Mesodermal cell (in vitro differentiated cells): ENCODE results near the gene FBF1.

Source experiments
- H3K27ac ChIP-seq: 2 replicates; pipeline ENCODE4 v1.7.0; 2013; ENCODE audit warnings: mild to moderate bottlenecking, low read depth, low read length, moderate library complexity; ENCODE audit not compliant: severe bottlenecking
- H3K36me3 ChIP-seq: 2 replicates; pipeline ENCODE4 v1.7.1; 2013; ENCODE audit warnings: mild to moderate bottlenecking, low read length, moderate library complexity; ENCODE audit not compliant: control insufficient read depth, insufficient read depth
- H3K4me1 ChIP-seq: one replicate; pipeline ENCODE4 v1.7.1; 2013; ENCODE audit warnings: mild to moderate bottlenecking, low read length; ENCODE audit not compliant: insufficient read depth, control insufficient read depth, poor library complexity, severe bottlenecking
- H3K4me3 ChIP-seq: 2 replicates; pipeline ENCODE4 v1.7.0; 2013; ENCODE audit warnings: low read length, control low read depth, mild to moderate bottlenecking; ENCODE audit not compliant: insufficient read depth, poor library complexity, severe bottlenecking; ENCODE audit errors: extremely low read depth
- H3K9me3 ChIP-seq: 2 replicates; pipeline ENCODE4 v1.7.1; 2013; ENCODE audit warnings: mild to moderate bottlenecking, low read length, moderate library complexity; ENCODE audit not compliant: control insufficient read depth
- WGBS, 2 experiments: methylation state at CpG; one replicate each; pipeline ENCODE4 v1.1.5; 2013; ENCODE audit warnings: missing lambda C conversion rate in 2 of 2; ENCODE audit not compliant: insufficient coverage in 2 of 2; 5-methylcytosine and 5-hydroxymethylcytosine counted together

The FBF1 gene

DNA sequence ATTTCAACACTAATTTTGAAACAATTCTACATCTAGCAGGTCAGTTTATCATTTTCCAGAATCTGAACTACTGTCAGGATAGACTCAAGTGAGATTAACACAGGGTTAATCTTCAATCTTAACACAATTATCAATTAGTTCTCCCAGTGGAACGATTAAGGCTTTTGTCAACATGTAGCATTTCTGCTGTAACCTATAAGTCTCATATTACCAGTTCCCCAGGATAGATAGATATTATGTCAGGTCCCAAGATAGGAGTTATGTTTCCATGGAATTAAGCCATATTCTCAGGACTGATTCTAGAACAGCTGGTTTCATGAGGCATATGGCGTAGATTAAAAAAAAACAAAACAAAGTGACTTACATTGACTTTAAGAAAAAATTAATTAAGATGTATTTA lies 4.4 kb upstream of the FBF1 start:
- Histone ChIP-seq H3K36me3 (peaks cover 67% of the 10 kb centered on the region), H3K9me3 (no peaks in the 10 kb centered on the region), H3K4me1 (peaks cover 5% of the 10 kb centered on the region), H3K4me3 (no peak overlapping the region), H3K27ac (no peak overlapping the region)
- no CpG with 5 or more reads among the region's 2 CpGs for WGBS, 2 experiments

DNA sequence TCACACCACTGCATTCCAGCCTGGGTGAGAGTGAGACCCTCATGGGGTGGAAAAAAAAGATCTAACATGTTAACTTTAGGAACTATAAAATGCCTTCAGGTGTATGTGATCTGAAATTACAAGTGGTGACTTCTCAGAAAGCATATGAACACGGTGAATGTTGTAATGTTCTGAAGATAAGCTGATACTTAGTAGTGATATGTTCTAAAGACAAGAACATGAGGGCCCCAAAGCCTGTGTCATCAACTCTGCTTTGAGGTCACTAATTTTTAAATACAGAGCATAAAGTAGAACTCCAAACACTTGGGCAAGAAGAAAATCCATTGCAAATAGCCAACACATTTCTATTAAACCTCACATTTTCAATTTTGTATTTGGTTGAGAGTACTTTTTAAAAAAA lies 2.6 kb upstream of the FBF1 start:
- 80 to 100% methylated on average over 1 of the region's 1 CpG for WGBS, 2 experiments
- H3K4me3 ChIP-seq, result no peak overlapping the region
- H3K27ac ChIP-seq, result no peak overlapping the region
- H3K9me3 ChIP-seq, result no peaks in the 10 kb centered on the region
- peaks cover 5% of the 10 kb centered on the region for H3K4me1 ChIP-seq
- peaks cover 50% of the 10 kb centered on the region for H3K36me3 ChIP-seq

DNA sequence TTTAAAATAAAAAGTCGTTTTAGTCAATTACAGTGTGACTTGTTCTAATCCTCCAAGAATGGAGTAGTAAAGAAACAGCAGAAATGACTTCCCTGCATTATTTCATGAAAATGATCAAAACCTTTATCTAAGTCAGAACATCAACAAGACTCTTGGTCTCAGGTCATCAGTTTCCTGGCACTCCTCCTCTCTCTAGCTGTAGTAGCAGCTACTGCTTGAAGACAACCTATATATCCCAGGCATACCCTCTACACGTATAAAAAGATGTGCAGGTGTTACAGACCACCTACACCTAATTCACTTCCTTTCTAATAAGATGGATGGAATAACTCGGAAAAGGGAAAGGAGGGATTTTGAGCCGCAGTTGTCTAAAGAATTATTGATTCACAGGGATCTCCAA lies 1.6 kb upstream of the FBF1 start:
- peaks cover 40% of the 10 kb centered on the region for H3K36me3 ChIP-seq

DNA sequence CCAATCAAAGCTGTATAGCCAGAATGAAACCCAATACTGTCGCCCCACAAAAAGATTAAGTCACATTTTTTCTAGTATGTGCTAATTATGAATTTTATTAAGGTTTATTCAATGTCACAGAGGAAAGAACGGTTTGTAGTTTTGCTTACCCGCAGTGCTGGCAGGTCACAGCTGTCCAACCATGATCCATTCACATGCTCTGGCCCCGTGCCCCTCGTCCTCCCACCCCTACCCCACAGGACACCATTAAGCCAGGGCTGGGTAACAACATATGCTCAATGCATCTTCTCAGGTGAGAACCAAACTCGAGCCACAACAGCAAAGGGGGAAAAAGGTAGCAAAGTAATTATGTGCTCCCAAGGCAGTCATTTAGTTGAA lies 589 bp upstream of the FBF1 start:
- no peak overlapping the region for H3K4me3 ChIP-seq
- no peaks in the 10 kb centered on the region for H3K9me3 ChIP-seq
- peaks cover 5% of the 10 kb centered on the region for H3K4me1 ChIP-seq
- peaks cover 30% of the 10 kb centered on the region for H3K36me3 ChIP-seq
- WGBS, 2 experiments, result 60 to 100% methylated on average over 1 to 2 of the region's 6 CpGs
- peak overlapping the region; percentile 59 for H3K27ac ChIP-seq

More for the DNA sequence above, 1.6 kb upstream of the FBF1 start:
- WGBS, 2 experiments, result 90% methylated on average over 2 of the region's 4 CpGs; no CpG with 5 or more reads in 1 of the 2 experiments
- H3K9me3 ChIP-seq, result no peaks in the 10 kb centered on the region
- H3K4me1 ChIP-seq, result peaks cover 5% of the 10 kb centered on the region
- H3K27ac ChIP-seq, result no peak overlapping the region
- no peak overlapping the region for H3K4me3 ChIP-seq

DNA sequence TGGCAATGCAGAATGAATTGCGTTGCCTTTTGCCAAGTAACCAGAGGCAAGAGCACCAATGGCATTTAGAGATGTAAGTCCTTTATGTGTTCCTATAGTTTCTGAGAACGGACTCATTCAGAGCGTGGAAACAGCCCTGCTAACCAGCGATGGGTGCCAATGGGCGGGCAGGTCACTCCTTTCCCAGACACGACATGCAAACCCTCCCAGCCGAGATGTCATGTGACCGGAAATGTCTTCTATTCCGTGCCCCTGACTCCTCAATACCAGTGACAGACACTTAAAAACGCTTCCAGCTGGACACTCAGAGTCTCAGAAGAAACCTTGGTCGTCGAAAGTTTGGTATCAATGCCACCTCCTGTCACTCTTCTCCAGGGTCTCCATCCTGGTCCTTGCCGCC lies 3.2 kb downstream of the FBF1 start:
- H3K36me3 ChIP-seq, result no peaks in the 10 kb centered on the region
- no peaks in the 10 kb centered on the region for H3K9me3 ChIP-seq
- H3K27ac ChIP-seq, result no peak overlapping the region
- WGBS, 2 experiments, result 89 to 91% methylated on average over 11 to 12 of the region's 13 CpGs
- peaks cover 5% of the 10 kb centered on the region for H3K4me1 ChIP-seq
- no peak overlapping the region for H3K4me3 ChIP-seq

DNA sequence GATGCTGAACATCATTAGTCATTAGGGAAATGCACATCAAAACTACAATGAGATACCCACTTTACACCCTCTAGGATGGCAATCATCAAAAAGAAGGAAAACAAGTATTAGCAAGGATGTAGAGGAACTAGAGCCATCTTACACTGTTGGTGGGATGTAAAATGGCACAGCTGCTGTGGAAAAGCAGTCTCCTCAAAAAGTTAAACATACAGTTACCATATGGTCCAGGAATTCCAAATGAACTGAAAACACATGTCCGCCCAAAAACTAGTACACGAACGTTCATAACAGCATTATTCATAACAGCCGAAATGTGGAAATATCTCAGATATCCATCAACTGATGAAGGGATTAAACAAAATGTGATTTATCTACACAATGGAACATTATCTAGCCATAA lies 7.0 kb downstream of the FBF1 start:
- Histone ChIP-seq H3K4me1 (no peaks in the 10 kb centered on the region), H3K27ac (no peak overlapping the region), H3K36me3 (peaks cover 3% of the 10 kb centered on the region), H3K4me3 (no peak overlapping the region), H3K9me3 (no peaks in the 10 kb centered on the region)
- 90 to 100% methylated on average over 1 to 3 of the region's 4 CpGs for WGBS, 2 experiments

DNA sequence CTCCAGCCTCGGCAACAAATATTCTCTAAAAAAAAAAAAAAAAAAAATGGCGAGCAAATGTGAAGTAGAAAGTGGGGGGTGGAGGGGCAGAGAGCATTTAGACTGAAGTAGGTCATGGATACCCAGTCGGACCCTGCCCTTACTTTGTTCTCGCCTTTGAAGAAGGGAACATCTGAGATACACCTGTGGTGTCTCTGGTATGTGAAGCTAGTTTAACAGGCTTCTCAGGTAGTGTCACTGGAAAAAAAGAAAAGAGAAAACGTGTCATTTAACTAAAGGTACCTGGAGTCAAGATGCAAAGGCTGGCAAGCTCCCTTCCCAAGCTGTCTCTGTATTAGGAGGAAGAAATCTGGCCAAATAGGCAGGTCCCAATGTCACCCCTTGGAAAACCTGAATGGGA lies 8.0 kb downstream of the FBF1 start:
- Histone ChIP-seq H3K36me3 (peaks cover 3% of the 10 kb centered on the region), H3K27ac (no peak overlapping the region), H3K9me3 (no peaks in the 10 kb centered on the region), H3K4me1 (no peaks in the 10 kb centered on the region), H3K4me3 (no peak overlapping the region)
- WGBS, 2 experiments, result 93 to 94% methylated on average over 3 of the region's 5 CpGs

DNA sequence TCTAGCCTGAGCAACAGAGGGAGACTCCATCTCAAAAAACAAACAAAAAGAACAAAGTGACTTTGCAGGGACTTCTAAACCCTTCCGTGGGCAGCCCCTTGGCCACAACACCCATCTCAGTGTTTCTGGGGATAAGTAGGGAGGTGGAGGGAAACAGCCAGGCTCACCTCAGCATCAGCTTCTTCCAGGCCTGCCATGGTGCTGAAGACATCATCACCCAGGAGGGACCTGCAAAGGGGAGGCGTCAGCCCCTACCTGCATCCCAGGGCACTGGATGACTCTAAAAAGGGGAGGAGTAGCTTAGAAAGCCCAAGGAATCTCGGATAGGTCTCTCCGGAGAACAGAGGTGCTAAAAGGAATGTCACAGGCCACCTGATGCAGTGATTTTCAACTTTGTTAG lies 9.8 kb downstream of the FBF1 start:
- 83 to 92% methylated on average over 3 of the region's 4 CpGs for WGBS, 2 experiments
- no peak overlapping the region for H3K27ac ChIP-seq
- no peak overlapping the region for H3K4me3 ChIP-seq
- H3K9me3 ChIP-seq, result no peaks in the 10 kb centered on the region
- H3K36me3 ChIP-seq, result peaks cover 3% of the 10 kb centered on the region
- H3K4me1 ChIP-seq, result no peaks in the 10 kb centered on the region

DNA sequence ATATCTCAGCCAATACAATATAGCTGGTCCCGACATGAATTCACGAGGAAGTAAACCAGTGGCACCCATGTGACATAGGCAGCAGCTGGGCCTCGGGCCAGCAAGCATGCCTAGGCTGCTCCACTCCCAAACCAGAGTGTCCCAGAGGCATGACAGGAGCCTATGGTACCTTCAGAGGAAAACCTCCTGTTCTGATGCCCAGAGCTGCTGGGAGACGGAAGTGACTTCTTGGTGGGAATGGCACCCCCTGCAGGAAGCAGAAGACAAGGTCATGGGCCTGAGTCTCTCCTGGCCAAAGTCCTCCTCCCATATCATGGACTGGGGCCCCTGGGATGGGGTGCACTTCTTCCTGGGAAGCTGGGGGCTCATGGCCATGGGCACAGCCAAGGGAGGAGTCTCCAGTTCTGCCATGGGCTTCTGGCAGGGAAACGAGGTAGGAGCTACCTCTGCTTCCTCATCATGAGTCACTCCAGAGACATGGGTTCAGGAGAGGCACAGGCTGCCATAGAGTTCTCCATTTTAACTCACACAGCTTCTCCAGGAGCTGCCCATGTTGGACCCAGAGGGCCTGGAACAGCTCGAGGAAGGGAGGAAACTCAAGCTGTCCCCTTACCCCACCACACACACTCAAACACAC lies 13.4 kb downstream of the FBF1 start:
- Histone ChIP-seq H3K9me3 (no peaks in the 10 kb centered on the region), H3K4me3 (no peak overlapping the region), H3K27ac (no peak overlapping the region), H3K36me3 (peaks cover 3% of the 10 kb centered on the region), H3K4me1 (no peaks in the 10 kb centered on the region)
- 79 to 89% methylated on average over 4 to 5 of the region's 6 CpGs for WGBS, 2 experiments

DNA sequence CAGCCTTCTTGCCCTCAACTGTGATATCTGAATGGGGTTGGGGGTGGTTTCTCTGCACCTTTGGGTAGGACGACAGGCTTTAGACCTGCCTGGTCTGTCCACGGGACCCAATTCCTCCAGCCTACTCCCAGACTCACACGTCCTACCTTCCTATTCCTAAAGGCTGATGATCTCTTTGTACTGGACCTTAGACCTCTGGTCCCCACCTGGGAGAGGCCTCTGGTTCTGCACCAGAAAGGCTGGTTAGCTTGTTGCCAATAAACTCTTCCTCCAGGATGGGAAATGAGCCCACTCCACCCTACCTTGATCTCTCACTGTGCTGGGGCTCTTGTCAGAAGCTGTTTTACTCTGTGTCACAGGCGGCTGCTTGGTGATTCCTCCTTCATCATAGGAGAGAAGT lies 14.4 kb downstream of the FBF1 start:
- 79 to 94% methylated on average over 2 of the region's 4 CpGs for WGBS, 2 experiments
- Histone ChIP-seq H3K9me3 (no peaks in the 10 kb centered on the region), H3K36me3 (peaks cover 3% of the 10 kb centered on the region), H3K4me1 (no peaks in the 10 kb centered on the region), H3K27ac (no peak overlapping the region), H3K4me3 (no peak overlapping the region)

DNA sequence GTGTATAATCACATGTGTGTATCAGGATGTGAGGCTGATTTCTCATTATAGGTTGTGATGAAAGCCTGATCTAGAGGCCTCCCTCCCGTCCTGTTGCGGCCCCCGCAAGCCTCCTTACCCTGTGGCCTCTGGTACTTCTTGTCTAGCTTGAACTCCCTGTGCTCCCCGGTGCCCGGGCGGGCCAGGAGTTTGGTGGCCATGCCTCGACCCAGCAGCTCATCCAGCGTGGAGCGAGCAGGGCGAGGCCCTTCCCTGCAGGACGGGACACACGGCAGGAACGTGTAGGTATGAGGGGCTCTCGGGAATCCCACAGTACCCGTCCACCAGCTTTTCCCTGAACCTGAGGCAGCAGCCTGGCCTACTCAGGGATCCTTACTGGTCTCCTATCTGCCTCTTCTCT lies 14.9 kb downstream of the FBF1 start:
- Histone ChIP-seq H3K4me1 (no peaks in the 10 kb centered on the region), H3K9me3 (no peaks in the 10 kb centered on the region), H3K36me3 (no peaks in the 10 kb centered on the region), H3K4me3 (no peak overlapping the region), H3K27ac (no peak overlapping the region)
- WGBS, 2 experiments, result 94 to 98% methylated on average over 12 to 15 of the region's 15 CpGs
